Lower lobe of right lung (tissue), 2 donors: ENCODE results near the gene PDE4C. TPM values are rescaled to one million over a fixed set of nuclear protein-coding genes. Genes with fewer than 3 reads are reported as not detected.

Experiments used
- ATAC-seq, 2 donors: fragments of 200-7000 bp; cut with Tn5 transposase; one replicate each; pipeline ENCODE4 v1.9.1; 2020 to 2022; ENCODE audit warnings: mild to moderate bottlenecking in 2 of 2, moderate library complexity in 2 of 2
- DNase-seq: peaks from one replicate; pipeline ENCODE4 v3.0.0-alpha.2; 2020
- H3K27ac ChIP-seq: fragments of 200-600 bp; one replicate; pipeline ENCODE4 v1.8.0; 2022
- H3K27me3 ChIP-seq: fragments of 200-600 bp; one replicate; pipeline ENCODE4 v1.8.0; 2022; ENCODE audit warnings: low read depth
- H3K36me3 ChIP-seq: fragments of 200-600 bp; one replicate; pipeline ENCODE4 v1.8.0; 2022; ENCODE audit warnings: mild to moderate bottlenecking
- H3K4me1 ChIP-seq: fragments of 200-600 bp; one replicate; pipeline ENCODE4 v1.8.0; 2022
- H3K4me3 ChIP-seq: fragments of 200-600 bp; one replicate; pipeline ENCODE4 v1.8.0; 2022; ENCODE audit warnings: mild to moderate bottlenecking
- H3K9me3 ChIP-seq: fragments of 200-600 bp; one replicate; pipeline ENCODE4 v1.8.0; 2022
- CTCF ChIP-seq: fragments of 200-600 bp; IDR thresholded peaks from one replicate; pipeline ENCODE4 v1.8.0; 2022; ENCODE audit warnings: antibody characterized with exemption, mild to moderate bottlenecking
- intact Hi-C: fragments of 100-400 bp; cut with DNase I; formaldehyde crosslinking; loops from one replicate; pipeline ENCODE4 v1.11.0; 2022
- total RNA-seq: library from RNA; stranded (reverse); fragmentation: NEBNext Ultra II Directional; extraction: Animal tissue kit (Norgen Biotek cat#: 25700); gene quantifications from one replicate; pipeline ENCODE4 v1.2.1, GENCODE V29; 2021
- donor health status: DM: no; HTN: yes; CAD: no; lungs with severe emphysema.

Gene PDE4C
- total RNA-seq, 1 donor from 2014 or later: 9.6 TPM

- ATAC-seq: no peak
- peak overlapping the region; percentile 49 for H3K27ac ChIP-seq
Observed at GRCh38 chr19:18194181-18194530, 32.1 kb downstream of the PDE4C start.

GRCh38 chr19:18193388-18194180, 32.7 kb downstream of the PDE4C start:
- Histone ChIP-seq H3K36me3 (peaks cover 25% of the 10 kb centered on the region), H3K9me3 (no peaks in the 10 kb centered on the region), H3K4me3 (peak overlapping the region; percentile 76), H3K27ac (peak overlapping the region; percentile 95), H3K4me1 (peaks cover 17% of the 10 kb centered on the region), H3K27me3 (no peaks in the 10 kb centered on the region)
- ATAC-seq: peak in 1 of 2 donors; percentile 0
- no peak for TF ChIP-seq CTCF
- intact Hi-C loops: no loop called here
- DNase-seq: no peak

More at GRCh38 chr19:18194181-18194530, 32.1 kb downstream of the PDE4C start:
- Histone ChIP-seq H3K4me3 (peak overlapping the region; percentile 76), H3K27me3 (no peaks in the 10 kb centered on the region), H3K9me3 (no peaks in the 10 kb centered on the region), H3K36me3 (peaks cover 29% of the 10 kb centered on the region), H3K4me1 (peaks cover 17% of the 10 kb centered on the region)
- no peak for DNase-seq
- TF ChIP-seq CTCF: no peak
- intact Hi-C loops: no loop called here

GRCh38 chr19:18192673-18193387, 33.4 kb downstream of the PDE4C start, which contains the start of gene MPV17L2:
Gene MPV17L2, plus strand, starts transcription at chr19:18193218. Its CDS starts 64 bp downstream, at chr19:18193282.
- TF ChIP-seq CTCF: no peak
- Histone ChIP-seq H3K4me3 (peak within 1 kb of the TSS; percentile 76), H3K36me3 (peaks cover 18% of the 10 kb centered on the region), H3K27me3 (no peaks in the 10 kb centered on the region), H3K27ac (peak within 1 kb of the TSS; percentile 95), H3K4me1 (peaks cover 17% of the 10 kb centered on the region), H3K9me3 (no peaks in the 10 kb centered on the region)
- intact Hi-C loops: no loop called here
- DNase-seq (peak; percentile 100), ATAC-seq (peak; percentile 96 to 97)

GRCh38 chr19:18191640-18192062, 34.6 kb downstream of the PDE4C start:
- Histone ChIP-seq H3K4me3 (peak overlapping the region; percentile 62), H3K4me1 (peaks cover 17% of the 10 kb centered on the region), H3K36me3 (peaks cover 11% of the 10 kb centered on the region), H3K9me3 (no peaks in the 10 kb centered on the region), H3K27ac (peak overlapping the region; percentile 95), H3K27me3 (no peaks in the 10 kb centered on the region)
- no peak for DNase-seq
- no peak for ATAC-seq
- TF ChIP-seq CTCF: no peak
- intact Hi-C loops: no loop called here

- H3K4me3 ChIP-seq: no peak overlapping the region
Observed at GRCh38 chr19:18190278-18190677, 36.0 kb downstream of the PDE4C start.

More at GRCh38 chr19:18190278-18190677, 36.0 kb downstream of the PDE4C start:
- Histone ChIP-seq H3K4me1 (peaks cover 17% of the 10 kb centered on the region), H3K27me3 (no peaks in the 10 kb centered on the region), H3K27ac (no peak overlapping the region), H3K36me3 (no peaks in the 10 kb centered on the region), H3K9me3 (no peaks in the 10 kb centered on the region)
- intact Hi-C loops: no loop called here
- DNase-seq (no peak), ATAC-seq (no peak)
- TF ChIP-seq CTCF: no peak
